Activated T-helper 1 cell treated with anti-CD3 and anti-CD28 coated beads, Interleukin-2, amount 50 U/mL, for 16 hours (primary cell): Measurements from ENCODE around the gene AGAP3.
"Not testable (repeated sequence)": the region's sequence is repeated elsewhere in the genome, so short reads cannot be mapped to it uniquely, and the experiment has no call there.

Source experiments
- DNase-seq, 2 donors: peaks; one replicate each; pipeline ENCODE4 v3.0.0-alpha.2; 2020; ENCODE audit warnings: low read depth in 1 of 2, low spot score in 1 of 2

AGAP3 gene

DNA sequence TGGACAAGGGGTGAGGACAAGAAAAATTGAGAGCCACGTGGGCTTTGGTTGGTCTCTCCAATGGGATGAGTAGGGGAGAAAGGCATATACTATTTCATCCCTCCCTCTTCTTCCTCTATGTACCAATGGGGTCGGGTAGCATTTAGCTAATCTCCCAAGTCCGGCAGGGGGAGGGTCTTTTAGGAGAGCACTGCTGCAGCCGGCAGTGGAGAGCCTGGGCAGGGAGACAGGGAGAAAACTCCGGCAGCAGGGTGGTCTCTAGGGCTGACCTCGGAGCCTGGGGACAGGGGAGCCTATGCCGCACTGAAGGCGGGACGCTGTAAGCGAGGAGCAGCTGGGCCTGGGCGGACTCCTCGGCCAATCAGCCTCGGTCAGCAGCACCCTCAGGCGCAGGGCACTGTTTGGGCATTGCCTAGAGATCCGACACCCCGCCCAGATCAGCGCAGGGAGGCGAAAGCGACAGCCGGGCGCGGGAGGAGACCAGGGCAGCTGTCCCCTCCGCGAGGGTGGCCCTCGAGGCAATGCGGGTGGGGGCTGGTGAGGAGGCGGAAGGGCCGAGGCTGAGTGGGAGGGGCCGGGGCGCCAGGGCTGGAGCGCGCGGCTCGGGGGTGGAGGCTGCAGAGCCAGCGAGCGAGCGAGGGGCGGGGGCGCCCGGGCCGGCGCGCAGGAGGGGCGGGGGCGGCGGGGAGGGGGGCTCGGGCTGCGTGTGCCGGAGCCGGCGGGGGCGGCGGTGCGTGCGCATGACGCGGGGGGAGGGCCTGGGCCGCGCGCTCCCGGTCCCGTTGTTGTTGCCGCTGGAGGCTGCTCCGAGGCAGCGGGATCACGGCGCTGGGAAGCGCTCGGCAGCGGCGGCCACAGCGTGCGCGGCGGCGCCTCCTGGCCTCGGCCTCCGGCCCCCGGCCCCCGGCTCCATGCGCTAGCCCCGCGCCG lies at the start of gene AGAP3:
Gene AGAP3, plus strand, starts transcription at position 785 of the 930 bp plus-strand sequence. CDS start 267 bp downstream, outside the sequence.
- peak in 1 of 2 donors; percentile 57 for DNase-seq

- DNase-seq: peak in 1 of 2 donors; percentile 35
Measured at GRCh38 chr7:151038951-151039849, 47.1 kb upstream of the AGAP3 start.

GRCh38 chr7:151039850-151040548 lies 46.3 kb upstream of the AGAP3 start:
- DNase-seq: no peak

- DNase-seq: no peak
Measured at GRCh38 chr7:151040616-151041375, 45.5 kb upstream of the AGAP3 start.

DNA sequence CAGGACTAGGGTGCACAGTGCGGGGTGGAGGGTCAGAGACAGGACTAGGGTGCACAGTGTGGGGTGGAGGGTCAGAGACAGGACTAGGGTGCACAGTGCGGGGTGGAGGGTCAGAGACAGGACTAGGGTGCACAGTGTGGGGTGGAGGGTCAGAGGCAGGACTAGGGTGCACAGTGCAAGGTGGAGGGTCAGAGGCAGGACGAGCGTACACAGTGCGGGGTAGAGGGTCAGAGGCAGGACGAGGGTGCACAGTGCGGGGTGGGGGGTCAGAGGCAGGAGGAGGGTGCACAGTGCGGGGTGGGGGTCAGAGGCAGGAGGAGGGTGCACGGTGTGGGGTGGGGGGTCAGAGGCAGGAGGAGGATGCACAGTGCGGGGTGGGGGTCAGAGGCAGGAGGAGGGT lies 42.8 kb upstream of the AGAP3 start:
- DNase-seq: not testable (repeated sequence)

DNA sequence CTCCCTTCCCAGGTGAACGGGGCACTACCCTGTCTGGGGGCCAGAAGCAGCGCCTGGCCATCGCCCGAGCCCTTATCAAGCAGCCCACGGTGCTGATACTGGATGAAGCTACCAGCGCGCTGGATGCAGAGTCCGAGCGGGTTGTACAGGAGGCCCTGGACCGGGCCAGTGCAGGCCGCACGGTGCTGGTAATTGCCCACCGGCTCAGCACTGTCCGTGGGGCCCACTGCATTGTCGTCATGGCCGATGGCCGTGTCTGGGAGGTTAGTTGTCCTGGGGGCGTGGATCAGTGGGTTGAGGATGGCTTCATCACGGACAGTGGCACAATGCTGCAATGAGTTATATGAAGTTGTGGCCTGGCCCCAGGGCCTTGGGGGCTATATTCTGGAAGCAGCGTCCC lies 42.3 kb upstream of the AGAP3 start:
- no peak for DNase-seq

- DNase-seq: no peak
Measured at GRCh38 chr7:151045262-151045661, 41.0 kb upstream of the AGAP3 start.

DNA sequence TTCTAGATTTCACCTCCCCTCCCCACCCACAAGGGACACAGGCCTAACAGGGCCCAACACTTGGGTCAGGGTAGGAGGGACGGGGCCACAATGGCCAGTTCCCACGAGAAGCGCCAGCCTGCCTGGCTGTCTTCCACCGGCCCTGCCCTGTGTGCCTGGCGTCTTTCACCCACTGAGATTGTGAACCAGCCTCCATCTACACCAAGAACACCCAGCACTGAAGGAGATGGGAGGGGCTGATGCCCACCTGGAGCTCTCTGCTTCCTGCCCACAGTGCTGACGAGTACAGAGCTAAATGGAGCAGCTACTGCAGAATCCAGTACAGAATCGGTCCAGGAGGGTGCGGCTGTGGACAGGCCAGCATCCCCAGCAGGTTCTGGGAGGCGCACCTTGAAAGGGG lies 40.3 kb upstream of the AGAP3 start:
- DNase-seq: no peak

DNA sequence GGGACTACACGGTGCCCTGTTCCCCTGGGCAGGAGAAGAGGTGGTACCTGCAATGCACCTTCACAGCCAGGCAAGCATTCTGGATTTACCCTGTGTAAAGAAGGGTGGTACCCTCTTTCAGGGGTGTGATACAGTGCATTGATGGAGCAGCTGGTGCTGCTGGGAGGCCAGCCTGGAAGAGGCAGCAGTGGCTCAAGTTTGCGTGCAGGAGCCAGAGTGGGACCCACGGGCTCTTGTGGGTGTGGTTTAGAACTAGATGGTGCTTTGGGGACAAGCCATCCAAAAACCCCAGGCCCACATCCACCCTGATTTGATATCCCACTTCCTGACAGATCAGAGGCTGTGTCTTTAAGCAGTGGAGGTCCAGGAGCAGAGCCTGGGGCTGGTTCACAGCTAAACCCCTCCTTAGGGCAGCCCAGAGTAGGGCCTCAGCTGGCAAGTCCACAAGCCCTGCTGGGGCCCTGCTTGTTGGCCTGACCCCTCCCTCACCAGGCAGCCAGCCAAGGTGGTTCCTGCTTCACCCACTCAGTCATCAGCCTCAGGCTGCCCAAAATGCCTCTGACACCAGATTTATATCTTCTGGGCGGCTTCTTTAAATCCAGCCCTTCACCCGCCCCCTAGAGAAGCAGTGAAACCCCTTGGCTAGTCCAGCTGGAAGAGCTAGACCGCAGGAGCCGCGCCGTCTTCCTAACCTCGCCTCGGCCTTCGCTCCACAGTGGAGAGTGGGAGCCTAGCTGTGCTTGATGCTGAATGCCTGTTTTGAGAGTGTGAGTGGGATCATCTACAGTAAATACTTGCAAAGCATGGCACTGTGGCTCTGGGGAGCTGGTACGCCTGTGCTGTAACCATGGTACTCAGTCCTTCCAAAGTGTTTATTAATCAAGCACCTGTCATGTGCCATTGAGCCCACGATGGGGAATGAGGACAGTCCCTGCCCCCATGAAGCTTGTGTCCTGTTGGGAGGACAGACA lies 39.4 kb upstream of the AGAP3 start:
- no peak for DNase-seq

DNA sequence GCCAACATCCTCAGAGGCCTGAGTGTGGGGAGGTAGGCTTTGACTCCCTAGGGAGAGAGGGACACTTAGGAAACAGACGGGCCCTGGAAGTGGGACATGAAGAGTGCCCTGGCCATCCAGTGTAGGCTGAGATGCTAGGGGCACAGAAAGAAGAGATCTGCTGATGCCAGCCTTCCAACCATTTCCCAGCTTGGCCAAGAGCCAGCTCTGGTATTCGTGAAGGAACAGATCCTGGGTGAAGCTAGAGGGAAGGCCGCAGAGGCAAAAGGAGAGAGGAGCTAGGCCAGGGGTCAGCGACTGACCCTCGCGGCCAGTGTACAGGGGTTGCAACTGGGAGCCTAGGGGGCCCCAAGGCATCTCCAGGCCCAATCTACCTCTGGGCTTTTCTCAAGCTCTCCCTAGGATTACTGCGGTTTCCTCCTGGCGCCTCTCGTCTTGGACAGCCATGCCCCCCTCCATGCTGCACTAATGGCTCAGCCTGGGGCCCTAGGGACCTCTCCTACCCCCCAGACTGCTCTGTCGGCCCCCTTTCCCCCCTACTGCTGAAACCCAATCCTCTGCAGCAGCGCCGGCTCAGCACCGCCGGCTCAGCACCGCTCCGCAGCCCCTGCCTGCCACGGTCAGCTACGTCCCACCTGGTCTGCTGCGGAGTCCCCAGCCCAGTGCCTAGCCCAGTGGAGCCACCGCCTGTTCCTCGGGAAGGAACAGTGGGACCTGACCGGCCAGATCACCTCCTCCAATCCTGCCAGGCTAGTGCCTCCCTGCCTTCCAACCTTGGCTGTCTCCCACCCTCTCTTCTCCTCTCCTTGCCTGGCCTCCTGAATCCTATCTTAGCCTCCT lies 38.1 kb upstream of the AGAP3 start, which contains the start of gene ASIC3:
Gene ASIC3, plus strand, starts transcription at position 556 of the 840 bp plus-strand sequence. CDS start 355 bp downstream, outside the sequence.
- no peak for DNase-seq

DNA sequence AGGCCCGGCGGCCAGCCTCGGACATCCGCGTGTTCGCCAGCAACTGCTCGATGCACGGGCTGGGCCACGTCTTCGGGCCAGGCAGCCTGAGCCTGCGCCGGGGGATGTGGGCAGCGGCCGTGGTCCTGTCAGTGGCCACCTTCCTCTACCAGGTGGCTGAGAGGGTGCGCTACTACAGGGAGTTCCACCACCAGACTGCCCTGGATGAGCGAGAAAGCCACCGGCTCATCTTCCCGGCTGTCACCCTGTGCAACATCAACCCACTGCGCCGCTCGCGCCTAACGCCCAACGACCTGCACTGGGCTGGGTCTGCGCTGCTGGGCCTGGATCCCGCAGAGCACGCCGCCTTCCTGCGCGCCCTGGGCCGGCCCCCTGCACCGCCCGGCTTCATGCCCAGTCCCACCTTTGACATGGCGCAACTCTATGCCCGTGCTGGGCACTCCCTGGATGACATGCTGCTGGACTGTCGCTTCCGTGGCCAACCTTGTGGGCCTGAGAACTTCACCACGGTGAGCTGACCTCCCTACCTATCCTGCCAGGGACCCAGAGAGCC lies 37.3 kb upstream of the AGAP3 start:
- DNase-seq: no peak

DNA sequence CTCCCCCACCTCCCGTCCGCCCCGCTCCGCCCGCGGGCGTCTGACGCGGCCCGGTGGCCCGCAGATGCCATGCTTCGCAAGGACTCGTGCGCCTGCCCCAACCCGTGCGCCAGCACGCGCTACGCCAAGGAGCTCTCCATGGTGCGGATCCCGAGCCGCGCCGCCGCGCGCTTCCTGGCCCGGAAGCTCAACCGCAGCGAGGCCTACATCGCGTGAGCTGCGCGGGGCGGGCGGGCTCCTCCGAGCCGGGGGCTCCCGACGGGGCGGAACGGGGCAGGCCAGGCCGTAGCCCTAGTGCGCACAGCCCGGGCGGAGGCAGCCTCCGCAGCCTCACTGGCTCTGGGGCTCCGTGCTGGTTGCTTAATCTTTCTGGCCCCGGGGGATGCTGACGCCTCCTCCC lies 35.2 kb upstream of the AGAP3 start:
- DNase-seq: peak in 1 of 2 donors; percentile 36

- no peak for DNase-seq
Measured at GRCh38 chr7:151053096-151053495, 33.2 kb upstream of the AGAP3 start.

DNA sequence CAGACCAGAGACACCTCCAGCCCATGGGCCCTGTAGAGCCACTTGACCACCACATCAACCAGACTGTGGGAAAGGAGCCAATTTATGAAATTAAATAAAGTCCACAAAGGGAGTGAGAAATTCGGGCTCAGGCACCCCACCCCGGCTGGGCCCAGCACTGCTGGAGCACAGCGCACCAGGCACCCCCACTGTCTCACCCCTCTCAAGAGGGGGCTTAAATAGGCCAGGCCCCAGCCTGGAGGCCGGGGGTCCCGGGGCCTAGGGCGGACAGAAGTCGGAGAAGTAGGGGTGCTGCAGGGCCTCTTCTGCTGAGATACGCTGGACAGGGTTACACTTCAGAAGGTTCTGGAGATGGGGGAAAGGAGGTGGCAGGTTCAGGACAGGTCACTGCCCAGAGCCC lies 32.5 kb upstream of the AGAP3 start:
- no peak for DNase-seq

DNA sequence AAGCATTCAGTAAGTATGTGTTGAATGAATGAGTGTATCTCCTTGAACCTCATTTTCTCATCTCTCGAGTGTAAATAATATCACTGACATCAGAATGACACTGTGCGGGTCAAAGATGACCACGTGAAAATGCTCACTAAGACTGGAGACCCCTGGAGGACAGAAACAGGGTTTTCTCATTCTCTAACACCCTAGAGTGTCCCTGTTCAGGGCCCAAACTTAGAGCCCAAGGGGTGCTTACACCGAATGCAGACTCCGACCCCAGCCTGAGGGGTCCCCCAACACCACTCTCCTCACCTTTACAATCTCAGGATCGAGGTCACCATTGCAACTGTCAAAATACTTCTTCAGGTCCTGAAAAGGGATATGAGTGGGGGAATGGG lies 30.0 kb upstream of the AGAP3 start:
- DNase-seq: no peak

- DNase-seq: no peak
Measured at GRCh38 chr7:151056666-151057505, 29.4 kb upstream of the AGAP3 start.

- DNase-seq: no peak
Measured at GRCh38 chr7:151057506-151057988, 28.7 kb upstream of the AGAP3 start, which contains the start of gene CDK5. TSS of gene CDK5 (minus strand) at chr7:151057897. CDS start at chr7:151057848, 49 bp downstream.
